GM12864 (cell line): ENCODE data around the gene CTIF.

Experiments
- DNase-seq: peaks from one replicate; pipeline ENCODE4 v3.0.0-alpha.2; 2011; ENCODE audit warnings: low read depth
- H3K4me3 ChIP-seq: 2 replicates; pipeline ENCODE4 v1.5.1; 2011; ENCODE audit warnings: mild to moderate bottlenecking, low read depth, low read length, control low read depth
- CTCF ChIP-seq: IDR thresholded peaks from 2 replicates; pipeline ENCODE4 v1.5.1; 2011; ENCODE audit warnings: low read depth, mild to moderate bottlenecking, moderate library complexity, low read length, control low read depth, inconsistent platforms; ENCODE audit errors: missing control alignments

CTIF gene

GRCh38 chr18:48850822-48851598 lies 312.2 kb downstream of the CTIF start:
- no peak for TF ChIP-seq CTCF
- H3K4me3 ChIP-seq = no peak overlapping the region
- DNase-seq = no peak

GRCh38 chr18:48851599-48851960 lies 312.7 kb downstream of the CTIF start:
- no peak for DNase-seq
- H3K4me3 ChIP-seq = no peak overlapping the region

GRCh38 chr18:48852292-48852691 lies 313.5 kb downstream of the CTIF start:
- no peak overlapping the region for H3K4me3 ChIP-seq
- DNase-seq = no peak
- no peak for TF ChIP-seq CTCF

More at GRCh38 chr18:48851599-48851960, 312.7 kb downstream of the CTIF start:
- TF ChIP-seq CTCF = no peak

GRCh38 chr18:48852794-48853193 lies 314.0 kb downstream of the CTIF start:
- TF ChIP-seq CTCF = no peak
- no peak for DNase-seq
- no peak overlapping the region for H3K4me3 ChIP-seq

GRCh38 chr18:48853588-48853987 lies 314.8 kb downstream of the CTIF start:
- DNase-seq = no peak
- H3K4me3 ChIP-seq = no peak overlapping the region
- no peak for TF ChIP-seq CTCF

GRCh38 chr18:48854780-48855179 lies 315.9 kb downstream of the CTIF start:
- no peak for DNase-seq
- TF ChIP-seq CTCF = no peak
- H3K4me3 ChIP-seq = no peak overlapping the region
